Endothelial cell of umbilical vein (primary cell): ENCODE results near the gene GGT7. TPM values are rescaled to one million over a fixed set of nuclear protein-coding genes. Genes with fewer than 3 reads are reported as not detected.
"Not testable (repeated sequence)": the region's sequence is repeated elsewhere in the genome, so short reads cannot be mapped to it uniquely, and the experiment has no call there.

ENCODE experiments used
- BruUV-seq: library from RNA; stranded (reverse); fragments of 400-500 nt; replicated peaks from 2 replicates; lab custom pipeline; 2021; lab: Mats Ljungman, UMichigan
- CTCF ChIA-PET: fragments of 300-600, 350-600 bp; sonication (Branson Sonifier 250); formaldehyde crosslinking; loops from one replicate; lab custom pipeline; 2021; ENCODE audit warnings: antibody characterized with exemption, inconsistent platforms; lab: Charles Lee
- POLR2A ChIA-PET: fragments of 300-600, 350-600 bp; sonication (Branson Sonifier 250); formaldehyde crosslinking; loops from one replicate; lab custom pipeline; 2021; ENCODE audit warnings: antibody characterized with exemption, inconsistent platforms; lab: Charles Lee
- DNase-seq: peaks from one replicate; pipeline ENCODE4 v3.0.0-alpha.2; 2011; ENCODE audit warnings: low read depth, low spot score
- FAIRE-seq: peaks from 2 replicates; lab custom pipeline; 2011; peaks lifted over from hg19 to GRCh38; lab: Jason Lieb, UNC
- H2AFZ ChIP-seq: 2 replicates; pipeline ENCODE4 v1.6.0; 2012; ENCODE audit warnings: low read depth, low read length, control low read depth, inconsistent platforms
- H3K27ac ChIP-seq: 2 replicates; pipeline ENCODE4 v1.5.1; 2011; ENCODE audit warnings: low read depth, mild to moderate bottlenecking, control low read depth, low read length, moderate library complexity; ENCODE audit not compliant: insufficient read depth
- H3K27me3 ChIP-seq, 2 experiments: 2 replicates each; pipeline versions ENCODE4 v1.6.0 to v1.6.1; 2011; ENCODE audit warnings: low read length in 2 of 2, mixed read lengths in 1 of 2; ENCODE audit not compliant: control insufficient read depth in 2 of 2, insufficient read depth in 2 of 2
- H3K36me3 ChIP-seq, 2 experiments: 2 replicates in 1 of 2; 3 replicates in 1 of 2; pipeline ENCODE4 v1.5.1; 2011; ENCODE audit warnings: low read length in 2 of 2, mild to moderate bottlenecking in 1 of 2, moderate library complexity in 1 of 2; ENCODE audit not compliant: control insufficient read depth in 2 of 2, insufficient read depth in 2 of 2; ENCODE audit errors: extremely low read depth in 1 of 2
- H3K4me1 ChIP-seq: 3 replicates; pipeline ENCODE4 v1.5.1; 2011; ENCODE audit warnings: mild to moderate bottlenecking, low read length; ENCODE audit not compliant: control insufficient read depth, insufficient read depth; ENCODE audit errors: extremely low read depth
- H3K4me2 ChIP-seq: 2 replicates; pipeline ENCODE4 v1.6.1; 2011; ENCODE audit warnings: low read length, control low read depth, mixed read lengths; ENCODE audit not compliant: insufficient read depth
- H3K4me3 ChIP-seq, 3 experiments: fragments of 200-600 bp in 1 of 3; sonication (generic), shearing (Covaris generic) in 1 of 3; replicated peaks in 1 of 3; 2 replicates each; pipeline ENCODE4 v1.5.1; 2011 to 2016; ENCODE audit warnings: control low read depth in 3 of 3, low read length in 3 of 3, mild to moderate bottlenecking in 2 of 3, inconsistent platforms in 1 of 3, low read depth in 1 of 3, moderate library complexity in 1 of 3; ENCODE audit not compliant: insufficient read depth in 1 of 3
- H3K79me2 ChIP-seq: 2 replicates; pipeline ENCODE4 v1.6.0; 2012; ENCODE audit warnings: low read length, inconsistent platforms; ENCODE audit not compliant: control insufficient read depth, insufficient read depth
- H3K9ac ChIP-seq: replicated peaks from 2 replicates; pipeline ENCODE3; 2011; ENCODE audit warnings: low read length, control low read depth; ENCODE audit not compliant: insufficient read depth; ENCODE audit errors: extremely low read depth
- H3K9me1 ChIP-seq: replicated peaks from 3 replicates; pipeline ENCODE4 v1.6.0; 2011; ENCODE audit warnings: mild to moderate bottlenecking, low read length; ENCODE audit not compliant: control insufficient read depth, insufficient read depth; ENCODE audit errors: extremely low read depth
- H3K9me3 ChIP-seq: replicated peaks from 2 replicates; pipeline ENCODE4 v1.5.1; 2012; ENCODE audit warnings: low read length, inconsistent platforms; ENCODE audit not compliant: control insufficient read depth, insufficient read depth
- H4K20me1 ChIP-seq: replicated peaks from 2 replicates; pipeline ENCODE3; 2011; ENCODE audit warnings: mild to moderate bottlenecking, low read length; ENCODE audit not compliant: control insufficient read depth, insufficient read depth; ENCODE audit errors: extremely low read depth
- FOS ChIP-seq: IDR thresholded peaks from 2 replicates; pipeline ENCODE4 v1.6.1; 2011; ENCODE audit warnings: mild to moderate bottlenecking, low read length, moderate library complexity, borderline replicate concordance; ENCODE audit not compliant: insufficient read depth
- dilution Hi-C: fragments of 300-500 bp; cut with MboI; formaldehyde crosslinking; loops from one replicate; pipeline ENCODE4 v1.15.0; 2019; ENCODE audit warnings: low sequenced_read_pairs; ENCODE audit not compliant: extremely low pct_ligation_motif_present
- intact Hi-C: fragments of 100-400 bp; cut with micrococcal nuclease; formaldehyde crosslinking; loops from one replicate; pipeline ENCODE4 v1.10.0; 2022
- polyA plus RNA-seq, 4 experiments: library from polyadenylated mRNA; depleted of rRNA in 3 of 4; stranded (reverse) in 3 of 4; unstranded in 1 of 4; fragments of >200 nt; gene quantifications; 2 replicates each; pipeline versions ENCODE4 v1.2.1 to v1.2.3, GENCODE V29; 2011 to 2012; ENCODE audit warnings: missing spikeins in 1 of 4
- total RNA-seq: library from RNA; stranded (reverse); gene quantifications from 2 replicates; pipeline ENCODE4 v1.2.3, GENCODE V29; 2021

Gene GGT7
- total and polyA plus RNA-seq, 2 donors (not counting 3 experiments of a cell fraction or from before 2014, with no cell fraction given), result 4.1 to 5.0 TPM

- dilution Hi-C loops, result no loop called here
- intact Hi-C loops, result no loop called here
Observed at GRCh38 chr20:34881689-34882088, 9.0 kb upstream of the GGT7 start.

GRCh38 chr20:34880971-34881370 lies 8.3 kb upstream of the GGT7 start:
- H3K36me3 ChIP-seq, H3K4me1 ChIP-seq, dilution Hi-C loops, H3K9me1 ChIP-seq, H3K27me3 ChIP-seq, DNase-seq, H4K20me1 ChIP-seq, POLR2A ChIA-PET, BruUV-seq, intact Hi-C loops, FAIRE-seq, H3K9ac ChIP-seq, H2AFZ ChIP-seq, H3K4me2 ChIP-seq, H3K4me3 ChIP-seq, H3K9me3 ChIP-seq, H3K27ac ChIP-seq: not testable (repeated sequence)
- peaks cover 10% of the 10 kb centered on the region for H3K79me2 ChIP-seq
- CTCF ChIA-PET, result interaction anchor here (1.4 kb wide), 1 partner anchor 48 kb away, joined by 5 read pairs; no protein-coding TSS in a partner anchor

More at GRCh38 chr20:34881689-34882088, 9.0 kb upstream of the GGT7 start:
- Histone ChIP-seq H3K4me3 (no peak overlapping the region), H2AFZ (no peak overlapping the region), H3K4me2 (no peak overlapping the region), H3K27ac (no peak overlapping the region), H3K9me3 (no peaks in the 10 kb centered on the region), H3K9ac (no peak overlapping the region), H4K20me1 (no peaks in the 10 kb centered on the region), H3K27me3 (no peaks in the 10 kb centered on the region), H3K9me1 (no peaks in the 10 kb centered on the region), H3K79me2 (peaks cover 10% of the 10 kb centered on the region), H3K4me1 (no peaks in the 10 kb centered on the region), H3K36me3 (peaks cover 0 to 4% of the 10 kb centered on the region in 2 experiments)
- DNase-seq, result no peak
- TF ChIP-seq FOS, result no peak
- no TSS peak for BruUV-seq
- CTCF ChIA-PET, result no interaction called here
- POLR2A ChIA-PET, result no interaction called here
- FAIRE-seq, result no peak
